T47D (cell line): Measurements from ENCODE around the gene ASB4.

Experiments used
- DNase-seq, 2 experiments: peaks; one replicate each; pipeline versions ENCODE4 v3.0.0 to v3.0.0-alpha.2; 2011 to 2012; ENCODE audit warnings: low read depth in 1 of 2, low spot score in 1 of 2
- JUND ChIP-seq: IDR thresholded peaks from 2 replicates; pipeline ENCODE4 v1.6.1; 2012; ENCODE audit warnings: low read depth
- in situ Hi-C: cut with HindIII; loops from 2 replicates; pipeline ENCODE4 v1.10.0; 2016; ENCODE audit warnings: low sequenced_read_pairs, low pct_unique_long_range_greater_than_20kb

ASB4 gene

GRCh38 chr7:95517870-95518269 is 32.1 kb downstream of the ASB4 start:
- DNase-seq = no peak
- in situ Hi-C loops = no loop called here
- no peak for TF ChIP-seq JUND

- in situ Hi-C loops = no loop called here
- no peak for TF ChIP-seq JUND
- DNase-seq = no peak
Measured at GRCh38 chr7:95520136-95520535, 34.4 kb downstream of the ASB4 start.

GRCh38 chr7:95525503-95525902 is 39.8 kb downstream of the ASB4 start:
- TF ChIP-seq JUND = no peak

GRCh38 chr7:95526128-95526738 is 40.5 kb downstream of the ASB4 start:
- TF ChIP-seq JUND = no peak
- in situ Hi-C loops = no loop called here
- no peak for DNase-seq

More at GRCh38 chr7:95525503-95525902, 39.8 kb downstream of the ASB4 start:
- DNase-seq = no peak
- in situ Hi-C loops = no loop called here

GRCh38 chr7:95527033-95527775 is 41.5 kb downstream of the ASB4 start:
- in situ Hi-C loops = no loop called here
- TF ChIP-seq JUND = no peak
- DNase-seq = peak; percentile 23 to 63

- in situ Hi-C loops = no loop called here
- no peak for TF ChIP-seq JUND
- DNase-seq = no peak
Measured at GRCh38 chr7:95527776-95528250, 42.1 kb downstream of the ASB4 start.

GRCh38 chr7:95529701-95530100 is 44.0 kb downstream of the ASB4 start:
- TF ChIP-seq JUND = no peak
- no peak for DNase-seq
- in situ Hi-C loops = no loop called here

GRCh38 chr7:95530881-95531280 is 45.1 kb downstream of the ASB4 start:
- no peak for DNase-seq
- TF ChIP-seq JUND = no peak
- in situ Hi-C loops = no loop called here

GRCh38 chr7:95531605-95532219 is 46.0 kb downstream of the ASB4 start:
- in situ Hi-C loops = no loop called here
- TF ChIP-seq JUND = no peak
- no peak for DNase-seq

GRCh38 chr7:95534796-95535195 is 49.1 kb downstream of the ASB4 start:
- in situ Hi-C loops = no loop called here
- no peak for TF ChIP-seq JUND
- no peak for DNase-seq

- no peak for TF ChIP-seq JUND
- in situ Hi-C loops = no loop called here
- no peak for DNase-seq
Measured at GRCh38 chr7:95535662-95536061, 49.9 kb downstream of the ASB4 start.

- in situ Hi-C loops = no loop called here
- no peak for DNase-seq
- no peak for TF ChIP-seq JUND
Measured at GRCh38 chr7:95536656-95537311, 51.0 kb downstream of the ASB4 start.

GRCh38 chr7:95537468-95537867 is 51.7 kb downstream of the ASB4 start:
- no peak for TF ChIP-seq JUND
- DNase-seq = no peak
- in situ Hi-C loops = no loop called here
